NCI-H1105 treated with DMSO at 0.1 percent for 48 hours (cell line): ENCODE data around the gene METTL27.
A peak's percentile ranks its signal among the peaks of the same experiment; 100 is the strongest.
"Not testable (repeated sequence)": the region's sequence is repeated elsewhere in the genome, so short reads cannot be mapped to it uniquely, and the experiment has no call there.

Source experiments
- DNase-seq: peaks from one replicate; lab custom pipeline; 2025; lab: John Stamatoyannopoulos, UW

The METTL27 gene

DNA sequence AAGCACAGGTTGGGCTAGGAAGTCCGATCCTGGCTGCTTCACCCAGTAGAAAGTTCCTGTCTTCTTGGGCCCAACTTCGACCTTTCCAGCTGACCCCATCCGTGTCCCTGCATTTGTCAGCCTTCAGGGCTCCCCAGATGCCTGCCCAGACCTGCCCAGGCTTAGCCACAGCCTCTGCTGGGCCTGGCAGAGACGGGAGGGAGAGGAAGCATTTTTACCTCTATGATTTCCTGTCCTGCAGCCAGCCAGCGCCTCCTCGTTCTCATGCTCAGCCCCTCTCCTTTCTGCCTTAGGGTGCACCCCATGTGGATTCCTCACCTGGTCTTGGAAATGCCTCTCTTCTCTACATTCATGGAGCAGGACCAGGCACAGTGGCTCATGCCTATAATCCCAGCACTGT lies 3.7 kb downstream of the METTL27 start:
- no peak for DNase-seq

- DNase-seq = not testable (repeated sequence)
Observed at GRCh38 chr7:73837167-73837566, 5.1 kb downstream of the METTL27 start.

DNA sequence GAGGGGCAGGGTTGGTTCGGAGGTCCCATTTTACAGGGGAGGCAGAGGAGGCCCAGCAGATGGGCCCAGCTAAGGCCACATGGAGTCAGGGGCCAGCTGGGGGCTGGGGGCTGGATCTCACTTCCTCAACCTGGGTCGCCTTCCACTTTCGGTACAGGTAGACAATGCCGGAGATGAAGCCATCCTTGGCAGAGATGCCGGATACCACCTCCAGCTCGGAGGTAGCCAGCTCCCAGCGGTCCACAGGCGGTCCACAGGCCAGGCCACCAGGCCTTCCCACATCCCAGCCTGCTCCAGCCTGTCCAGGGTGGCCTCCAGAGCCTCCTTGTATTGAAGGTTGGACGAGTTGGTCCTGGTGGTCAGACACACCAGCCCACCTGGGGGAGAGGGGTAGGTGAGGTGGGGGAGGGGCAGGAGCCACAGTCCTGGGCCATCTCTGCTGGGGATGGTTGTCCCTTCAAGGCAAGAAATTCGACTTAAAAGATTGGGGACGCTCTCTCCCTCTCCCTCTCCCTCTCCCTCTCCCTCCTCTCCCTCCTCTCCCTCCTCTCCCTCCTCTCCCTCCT lies 7.6 kb downstream of the METTL27 start:
- DNase-seq = no peak

- DNase-seq = no peak
Observed at GRCh38 chr7:73833251-73833919, 8.9 kb downstream of the METTL27 start.

GRCh38 chr7:73832806-73833205 lies 9.5 kb downstream of the METTL27 start:
- no peak for DNase-seq

GRCh38 chr7:73831834-73832651 lies 10.3 kb downstream of the METTL27 start:
- peak; percentile 90 for DNase-seq

GRCh38 chr7:73831584-73831833 lies 10.8 kb downstream of the METTL27 start:
- DNase-seq = no peak

DNA sequence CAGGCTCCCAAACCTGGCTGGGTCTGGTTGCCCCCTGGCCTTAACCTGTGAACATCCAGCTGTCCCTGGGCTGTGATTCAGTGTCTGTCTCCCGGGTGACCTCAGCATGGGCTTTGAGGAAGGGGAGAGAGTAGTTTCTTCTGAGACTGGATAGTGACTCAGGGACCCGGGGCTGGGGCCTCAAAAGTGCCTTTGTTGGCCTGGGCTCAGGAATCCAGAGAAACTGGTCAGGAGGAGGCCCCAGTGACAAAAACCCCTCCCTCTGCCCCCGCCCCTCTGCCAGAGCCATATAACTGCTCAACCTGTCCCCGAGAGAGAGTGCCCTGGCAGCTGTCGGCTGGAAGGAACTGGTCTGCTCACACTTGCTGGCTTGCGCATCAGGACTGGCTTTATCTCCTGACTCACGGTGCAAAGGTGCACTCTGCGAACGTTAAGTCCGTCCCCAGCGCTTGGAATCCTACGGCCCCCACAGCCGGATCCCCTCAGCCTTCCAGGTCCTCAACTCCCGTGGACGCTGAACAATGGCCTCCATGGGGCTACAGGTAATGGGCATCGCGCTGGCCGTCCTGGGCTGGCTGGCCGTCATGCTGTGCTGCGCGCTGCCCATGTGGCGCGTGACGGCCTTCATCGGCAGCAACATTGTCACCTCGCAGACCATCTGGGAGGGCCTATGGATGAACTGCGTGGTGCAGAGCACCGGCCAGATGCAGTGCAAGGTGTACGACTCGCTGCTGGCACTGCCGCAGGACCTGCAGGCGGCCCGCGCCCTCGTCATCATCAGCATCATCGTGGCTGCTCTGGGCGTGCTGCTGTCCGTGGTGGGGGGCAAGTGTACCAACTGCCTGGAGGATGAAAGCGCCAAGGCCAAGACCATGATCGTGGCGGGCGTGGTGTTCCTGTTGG lies 11.4 kb downstream of the METTL27 start, which contains the start of gene CLDN4:
Gene CLDN4, plus strand, starts transcription at position 316 of the 903 bp plus-strand sequence. Its CDS starts 206 bp downstream, at position 522.
- DNase-seq = peak; percentile 82

GRCh38 chr7:73829921-73830680 lies 12.2 kb downstream of the METTL27 start:
- no peak for DNase-seq

GRCh38 chr7:73829505-73829904 lies 12.8 kb downstream of the METTL27 start:
- DNase-seq = no peak

DNA sequence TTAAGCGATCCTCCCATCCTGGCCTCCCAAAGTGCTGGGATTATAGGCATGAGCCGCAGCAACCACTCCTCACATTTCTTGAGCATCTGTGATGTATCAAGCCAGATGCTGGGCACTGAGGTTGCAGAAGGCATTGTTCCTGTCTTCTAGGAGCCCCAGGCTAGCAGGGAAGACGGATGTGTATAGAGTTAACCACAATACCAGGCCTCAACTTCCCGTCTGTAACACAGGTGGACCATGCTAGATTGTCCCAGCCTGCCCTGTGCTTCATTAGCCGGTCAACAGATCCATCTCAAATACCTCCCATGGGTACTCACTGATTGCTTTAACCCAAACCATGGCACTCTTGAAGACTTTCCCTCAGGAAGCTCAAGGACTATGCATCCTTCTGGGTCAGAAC lies 13.3 kb downstream of the METTL27 start:
- DNase-seq = no peak

DNA sequence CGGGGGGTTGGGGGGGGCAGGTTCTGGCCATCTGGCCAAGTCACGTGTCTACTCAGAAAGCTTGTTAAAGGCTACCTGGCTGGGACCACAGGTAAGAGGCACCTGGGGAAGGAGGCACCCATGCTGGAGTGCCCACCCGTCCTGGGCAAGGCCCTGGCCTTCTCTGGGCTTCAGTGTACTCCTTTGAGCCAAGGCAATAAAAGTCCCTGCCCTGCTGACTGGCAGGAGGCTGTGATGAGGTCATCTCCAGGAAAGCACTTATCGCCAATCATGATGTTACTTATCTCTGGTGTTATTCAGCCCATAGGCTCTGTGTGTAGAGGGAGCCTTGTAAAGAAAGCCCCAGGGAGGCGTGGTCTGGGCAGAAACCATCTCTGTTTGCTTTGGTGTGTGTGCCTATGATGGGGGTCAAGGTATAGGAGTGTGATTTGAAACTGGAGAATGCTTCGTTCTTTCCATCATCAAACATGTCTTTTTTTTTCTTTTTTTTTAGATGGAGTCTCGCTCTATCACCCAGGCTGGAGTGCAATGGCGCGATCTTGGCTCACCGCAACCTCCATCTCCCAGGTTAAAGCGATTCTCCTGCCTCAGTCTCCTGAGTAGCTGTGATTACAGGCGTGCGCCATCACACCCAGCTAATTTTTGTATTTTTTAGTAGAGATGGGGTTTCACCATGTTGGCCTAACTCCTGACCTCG lies 14.1 kb downstream of the METTL27 start:
- DNase-seq = no peak

DNA sequence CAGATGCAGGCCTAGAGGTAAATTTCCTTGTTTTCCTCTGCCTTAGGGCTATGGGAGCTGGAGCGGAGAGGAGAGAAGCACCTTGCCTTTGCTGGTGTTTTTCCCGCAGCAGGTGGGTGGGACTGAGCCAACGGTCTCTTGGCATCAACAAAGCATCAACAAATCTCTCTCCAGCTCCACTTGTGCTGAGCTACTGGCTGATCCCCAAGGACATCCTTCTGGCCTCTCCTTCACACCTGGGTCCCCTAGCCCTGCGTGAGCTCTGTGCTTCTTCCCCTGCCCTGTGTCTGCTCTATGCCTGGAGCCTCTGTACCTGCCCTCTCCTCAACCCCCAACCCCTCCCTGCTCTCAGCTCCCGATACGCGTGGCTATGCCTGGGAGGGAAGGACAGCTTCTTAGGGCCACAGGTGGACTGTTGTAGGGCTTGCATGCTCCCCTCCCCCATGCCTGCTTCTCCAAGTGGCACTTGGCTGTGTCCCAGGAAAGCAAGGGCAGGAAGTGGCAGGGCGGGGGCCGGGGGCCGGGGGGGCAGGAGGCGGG lies 14.7 kb downstream of the METTL27 start:
- DNase-seq = peak; percentile 99

GRCh38 chr7:73824986-73825385 lies 17.3 kb downstream of the METTL27 start:
- DNase-seq = no peak

DNA sequence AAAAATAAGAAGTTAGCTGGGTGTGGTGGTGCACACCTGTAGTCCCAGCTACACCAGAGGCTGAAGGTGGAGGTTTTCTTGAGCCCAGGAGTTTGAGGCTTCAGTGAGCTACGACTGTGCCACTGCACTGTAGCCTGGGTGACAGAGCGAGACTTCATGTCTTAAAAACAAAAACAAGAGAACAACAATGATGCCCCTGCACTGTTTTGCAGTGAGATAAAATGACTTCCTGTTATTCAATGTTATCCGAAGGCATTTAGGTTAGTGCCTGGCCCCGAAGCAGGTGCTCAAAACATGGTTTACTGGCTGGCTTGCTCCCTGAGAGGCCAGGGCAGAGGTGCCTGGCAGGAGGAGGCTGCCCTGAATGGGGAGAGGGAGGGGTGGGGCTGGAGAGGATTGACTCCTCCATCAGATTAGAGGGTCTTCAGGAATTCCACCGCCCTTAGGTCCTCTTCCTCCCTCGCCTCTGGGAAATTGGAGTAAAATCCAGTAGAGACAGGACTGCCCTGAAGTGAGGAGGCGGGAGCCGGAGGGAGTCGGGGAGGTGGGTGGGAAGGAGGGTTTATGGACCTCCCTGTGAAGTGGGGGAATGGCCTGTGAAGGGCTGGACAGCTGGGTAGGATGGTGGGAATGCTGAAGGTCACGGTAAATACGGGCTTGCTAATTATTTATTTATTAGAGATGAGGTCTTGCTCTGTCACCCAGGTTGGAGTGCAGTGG lies 18.3 kb downstream of the METTL27 start:
- no peak for DNase-seq

- DNase-seq = no peak
Observed at GRCh38 chr7:73823257-73823656, 19.1 kb downstream of the METTL27 start.

DNA sequence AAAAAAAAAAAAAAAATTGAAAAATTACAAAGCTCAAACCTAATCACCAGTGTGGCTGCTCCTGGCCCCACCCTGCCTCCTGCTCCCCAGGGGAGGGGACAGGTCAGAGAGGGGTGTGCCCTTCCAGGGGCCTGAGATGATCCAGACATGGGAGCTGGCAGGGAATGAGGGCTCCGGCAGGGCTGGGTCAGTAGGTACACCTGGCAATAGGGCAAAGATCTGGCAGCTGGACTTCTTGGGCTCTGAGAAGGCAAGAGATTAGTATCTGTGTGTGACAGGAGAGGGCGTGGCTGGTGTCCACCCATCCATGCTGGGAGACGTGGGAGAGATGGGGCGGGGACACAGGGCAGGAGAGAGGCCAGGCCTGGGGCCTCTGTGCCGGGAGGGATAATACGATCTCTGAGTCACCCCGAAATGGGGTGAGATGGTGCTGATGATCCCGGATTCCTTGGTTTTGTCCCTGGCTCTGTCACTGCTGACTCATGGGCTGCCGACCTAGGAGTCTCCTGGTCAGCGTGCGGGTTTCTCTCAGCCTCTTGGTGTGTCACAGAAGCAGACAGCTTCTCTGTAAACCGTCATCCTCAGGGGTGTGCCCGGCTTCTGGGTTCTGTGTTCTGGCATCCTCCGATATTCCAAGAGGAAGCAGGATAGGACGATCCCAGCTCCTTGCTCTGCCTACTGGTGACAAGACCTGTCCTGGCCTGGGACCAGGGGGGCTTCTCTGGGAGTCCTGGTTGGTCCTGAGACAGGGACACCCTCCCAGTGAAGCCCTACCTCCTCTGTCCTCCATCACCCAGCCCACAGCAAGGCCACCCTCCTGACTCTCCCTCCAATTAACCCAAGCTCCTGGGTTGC lies 19.8 kb downstream of the METTL27 start:
- no peak for DNase-seq

- DNase-seq = not testable (repeated sequence)
Observed at GRCh38 chr7:73821597-73822285, 20.6 kb downstream of the METTL27 start.
